GM12874 (cell line): ENCODE measurements around the gene NCKAP5L.

Experiments used
- CTCF ChIP-seq: IDR thresholded peaks from 2 replicates; pipeline ENCODE4 v1.5.1; 2011; ENCODE audit warnings: low read depth, mild to moderate bottlenecking, control low read depth, low read length, moderate library complexity; ENCODE audit not compliant: insufficient read depth

The NCKAP5L gene

GRCh38 chr12:49776413-49776812 lies 51.8 kb downstream of the NCKAP5L start:
- peak; percentile 80 for TF ChIP-seq CTCF

GRCh38 chr12:49767333-49767732 lies 60.9 kb downstream of the NCKAP5L start:
- TF ChIP-seq CTCF: no peak

DNA sequence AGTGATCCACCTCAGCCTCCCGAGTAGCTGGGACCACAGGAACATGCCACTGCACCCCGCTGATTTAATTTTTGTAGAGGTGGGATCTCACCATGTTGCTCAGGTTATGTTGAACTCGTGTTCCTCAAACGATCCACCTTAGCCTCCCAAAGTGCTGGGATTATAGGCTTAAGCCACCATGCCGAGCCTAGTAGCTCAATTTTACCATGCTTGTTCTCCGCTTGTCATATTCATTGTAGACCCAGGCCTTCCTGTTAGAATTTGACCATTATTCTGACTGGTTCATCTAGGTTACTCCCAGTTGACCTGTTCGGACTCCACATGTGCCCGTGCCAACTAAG lies 62.1 kb downstream of the NCKAP5L start:
- TF ChIP-seq CTCF: no peak

DNA sequence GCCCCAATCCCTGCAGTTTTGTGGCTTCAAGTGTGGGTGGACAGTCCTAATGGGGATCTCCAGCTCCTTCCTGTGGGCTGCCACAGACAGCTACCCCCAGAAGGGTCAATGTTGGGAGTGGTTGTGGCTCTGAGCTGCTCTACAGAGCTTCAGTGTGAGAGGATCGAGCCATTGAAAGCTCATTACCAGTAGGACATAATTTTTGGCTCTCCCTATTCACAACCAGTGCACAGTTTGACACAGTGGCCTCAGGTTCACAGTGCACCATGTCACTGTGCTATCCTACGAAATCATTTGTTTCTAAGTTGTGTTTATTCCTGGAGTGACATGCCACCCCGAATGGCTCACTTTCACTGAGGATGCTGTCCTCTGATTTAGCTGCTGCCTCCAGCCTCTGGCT lies 64.1 kb downstream of the NCKAP5L start:
- TF ChIP-seq CTCF: no peak

DNA sequence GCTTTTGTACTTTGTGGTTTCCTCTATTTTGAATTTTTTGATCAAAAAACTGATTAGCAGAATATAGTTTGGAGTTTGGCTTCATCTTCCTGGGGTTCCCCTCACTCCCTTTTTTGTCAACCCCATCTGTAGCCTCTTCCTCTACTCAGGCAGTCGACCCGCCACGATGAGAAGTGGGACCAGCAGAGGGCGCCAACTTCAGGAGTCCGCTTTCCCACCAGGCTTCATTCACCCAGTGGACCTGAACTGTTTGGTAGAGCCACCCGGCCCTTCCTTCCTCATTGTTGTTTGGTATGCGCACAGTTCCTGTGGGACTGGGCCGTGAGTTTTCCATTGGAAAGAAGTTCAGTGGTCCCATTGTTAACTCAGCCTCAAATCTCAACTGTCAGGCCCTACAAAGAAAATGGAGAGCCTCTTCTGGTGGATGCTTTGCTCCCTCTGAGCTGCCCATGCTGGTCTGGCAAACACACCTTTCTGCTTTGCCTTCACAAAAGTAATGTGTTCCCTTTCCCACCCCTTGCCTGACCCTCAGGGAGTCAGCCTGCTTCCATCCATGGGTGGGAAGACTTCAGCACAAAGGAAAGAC lies 65.1 kb downstream of the NCKAP5L start:
- TF ChIP-seq CTCF: peak; percentile 77

DNA sequence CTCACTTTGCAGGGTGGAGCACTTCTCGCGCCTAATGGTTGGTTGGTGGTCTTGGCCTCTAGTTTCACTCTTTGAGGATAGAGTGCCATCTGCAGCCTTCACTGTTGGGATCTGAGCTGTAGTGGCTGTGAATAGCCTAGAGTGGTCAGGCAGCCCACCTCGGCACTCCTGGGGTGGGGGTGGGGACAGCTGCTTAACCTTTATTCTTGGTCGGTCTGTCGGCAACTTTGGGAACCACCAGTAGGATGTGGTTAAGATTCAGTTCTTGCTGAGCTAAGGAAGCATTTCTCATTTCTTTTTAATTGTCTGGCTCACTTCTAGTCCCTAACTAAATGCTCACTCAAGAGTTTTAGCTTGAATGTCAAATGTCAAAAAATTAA lies 65.8 kb downstream of the NCKAP5L start:
- TF ChIP-seq CTCF: no peak

DNA sequence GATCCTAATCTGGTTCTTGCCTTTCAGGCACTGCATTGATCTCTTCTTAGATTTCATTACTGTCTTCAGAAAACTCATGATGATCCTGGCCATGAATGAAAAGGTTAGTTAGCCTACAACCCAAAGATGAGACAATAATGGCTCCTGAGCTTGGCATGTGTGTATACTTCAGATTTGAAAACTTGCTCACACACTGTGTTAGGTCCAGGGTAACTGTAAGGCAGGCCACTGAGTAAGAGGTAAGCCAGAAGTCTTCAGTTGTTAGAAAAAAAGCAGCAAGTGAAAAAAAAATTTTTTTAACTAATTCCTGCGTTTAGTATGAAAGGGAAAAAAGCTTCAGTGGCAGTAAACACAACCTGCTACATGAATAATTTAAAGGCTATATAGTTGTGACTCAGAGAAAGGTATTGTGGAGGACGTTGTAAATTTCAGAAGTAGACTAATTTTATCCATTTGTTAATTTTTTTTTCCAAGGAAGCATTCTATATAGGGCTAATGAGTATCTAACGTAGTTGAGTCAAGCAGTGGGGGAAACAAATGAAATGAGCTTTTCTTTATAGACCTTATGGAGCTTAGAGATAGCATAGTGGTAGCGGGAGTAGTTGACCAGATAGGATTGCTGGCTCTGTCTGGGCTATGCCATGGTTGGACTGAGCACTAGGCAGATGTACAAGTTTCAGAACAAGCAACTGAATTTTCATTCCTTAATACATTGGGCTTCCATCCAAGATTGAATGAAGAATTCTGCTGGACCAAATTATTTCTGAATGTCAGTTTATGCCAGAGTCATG lies 66.3 kb downstream of the NCKAP5L start:
- no peak for TF ChIP-seq CTCF
